HUES6 (cell line): Measurements from ENCODE around the gene EPS8L2.
"Not testable (repeated sequence)": the region's sequence is repeated elsewhere in the genome, so short reads cannot be mapped to it uniquely, and the experiment has no call there.

Source experiments
- H3K27ac ChIP-seq: 2 replicates; pipeline ENCODE4 v1.7.0; 2013; ENCODE audit warnings: low read depth, mild to moderate bottlenecking, low read length, inconsistent platforms
- H3K27me3 ChIP-seq: 2 replicates; pipeline ENCODE4 v1.6.1; 2013; ENCODE audit warnings: low read length; ENCODE audit not compliant: control insufficient read depth, insufficient read depth
- H3K36me3 ChIP-seq: 2 replicates; pipeline ENCODE4 v1.6.1; 2013; ENCODE audit warnings: low read length; ENCODE audit not compliant: control insufficient read depth, insufficient read depth
- H3K4me1 ChIP-seq: 2 replicates; pipeline ENCODE4 v1.6.1; 2013; ENCODE audit warnings: low read length; ENCODE audit not compliant: control insufficient read depth, insufficient read depth
- H3K4me3 ChIP-seq: 2 replicates; pipeline ENCODE4 v1.5.1; 2013; ENCODE audit warnings: low read depth, low read length
- H3K9ac ChIP-seq: one replicate; pipeline ENCODE4 v1.6.1; 2013; ENCODE audit warnings: mild to moderate bottlenecking, low read length
- H3K9me3 ChIP-seq: 2 replicates; pipeline ENCODE4 v1.6.1; 2013; ENCODE audit warnings: low read depth, low read length; ENCODE audit not compliant: control insufficient read depth, insufficient read depth

EPS8L2 gene

DNA sequence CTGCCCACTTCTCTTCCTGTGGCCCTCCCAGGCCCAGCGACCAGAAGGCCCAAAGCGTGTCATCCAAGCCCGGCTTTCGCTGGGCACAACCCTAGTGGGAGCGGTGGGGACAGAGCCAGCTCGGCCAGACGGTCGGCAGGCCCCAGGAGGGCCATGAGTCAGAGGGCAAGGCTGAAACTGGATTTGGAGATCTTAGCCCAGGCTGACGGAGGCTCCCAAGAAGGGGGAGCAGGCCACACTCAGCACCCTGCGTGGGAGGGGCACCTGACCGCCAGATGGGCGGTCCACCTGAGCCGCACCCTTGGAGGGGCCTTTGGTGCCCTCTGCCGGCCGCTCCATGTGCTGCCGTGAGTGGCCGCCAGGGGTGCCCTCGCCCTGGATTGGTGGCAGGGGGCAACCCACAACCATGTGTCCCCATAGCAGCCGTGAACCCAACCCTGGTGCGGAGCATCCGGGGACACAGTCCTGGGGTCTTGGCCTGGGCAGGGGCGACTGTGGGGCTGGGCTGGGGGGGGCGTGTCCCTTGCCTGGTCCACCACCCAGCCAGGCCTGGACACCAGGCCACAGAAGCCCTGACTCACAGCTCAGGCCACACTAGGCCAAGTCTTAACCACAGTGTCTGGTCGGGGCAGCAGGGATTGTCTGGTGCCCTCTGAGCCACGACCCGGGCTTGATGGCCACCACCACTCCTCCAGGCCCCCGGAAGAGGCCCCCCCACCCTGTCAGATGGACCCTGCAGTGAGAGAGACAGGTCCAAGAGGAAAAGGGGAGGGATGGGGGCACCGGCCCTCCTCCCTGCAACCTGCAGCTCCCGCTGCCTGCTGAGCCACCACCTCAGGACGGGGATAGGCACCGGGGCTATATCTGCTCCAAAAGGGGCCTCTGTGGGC lies 22.1 kb downstream of the EPS8L2 start:
- Histone ChIP-seq H3K27ac (no peak overlapping the region), H3K4me1 (peaks cover 7% of the 10 kb centered on the region), H3K9ac (no peak overlapping the region), H3K4me3 (no peak overlapping the region), H3K9me3 (no peaks in the 10 kb centered on the region), H3K27me3 (peaks cover 30% of the 10 kb centered on the region; the same call in 1 of the 2 replicates), H3K36me3 (no peaks in the 10 kb centered on the region)

GRCh38 chr11:728901-729491 lies 23.0 kb downstream of the EPS8L2 start:
- Histone ChIP-seq H3K27ac (no peak overlapping the region), H3K4me1 (peaks cover 7% of the 10 kb centered on the region), H3K27me3 (peaks cover 30% of the 10 kb centered on the region; the same call in 1 of the 2 replicates), H3K9ac (no peak overlapping the region), H3K4me3 (no peak overlapping the region), H3K9me3 (no peaks in the 10 kb centered on the region), H3K36me3 (no peaks in the 10 kb centered on the region)

DNA sequence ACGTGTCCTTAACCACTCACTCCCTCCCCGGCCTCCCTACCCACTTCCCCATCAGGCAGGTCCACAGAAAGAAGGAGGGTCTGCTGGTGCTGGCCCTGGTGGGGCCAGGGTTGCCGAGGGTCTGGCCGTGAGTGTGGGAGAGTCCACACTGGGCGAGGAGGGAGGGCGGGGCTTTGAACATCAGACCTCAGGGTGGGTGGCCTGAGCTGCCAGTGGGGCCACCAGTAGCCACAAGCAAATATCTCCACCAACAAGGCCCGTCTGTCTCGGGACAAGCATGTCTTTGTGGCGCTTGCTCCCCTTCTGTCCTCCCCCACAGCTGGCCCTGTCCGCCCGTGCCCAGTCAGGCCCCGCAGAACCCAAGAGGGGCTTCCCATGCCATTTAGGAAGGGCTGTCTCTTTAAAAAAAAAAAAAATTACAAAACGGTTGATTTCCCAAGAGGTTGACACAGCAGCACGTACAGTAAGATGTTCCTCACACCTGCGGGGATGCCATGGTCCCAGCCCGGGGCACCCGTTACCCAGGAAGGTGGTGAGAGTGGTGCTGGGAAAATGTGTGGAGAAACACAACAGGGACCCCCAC lies 23.6 kb downstream of the EPS8L2 start:
- H3K36me3 ChIP-seq, result no peaks in the 10 kb centered on the region
- no peak overlapping the region for H3K4me3 ChIP-seq
- H3K27me3 ChIP-seq, result peaks cover 28% of the 10 kb centered on the region; the same call in 1 of the 2 replicates
- H3K9me3 ChIP-seq, result no peaks in the 10 kb centered on the region
- H3K9ac ChIP-seq, result no peak overlapping the region
- H3K27ac ChIP-seq, result no peak overlapping the region
- peaks cover 7% of the 10 kb centered on the region for H3K4me1 ChIP-seq

DNA sequence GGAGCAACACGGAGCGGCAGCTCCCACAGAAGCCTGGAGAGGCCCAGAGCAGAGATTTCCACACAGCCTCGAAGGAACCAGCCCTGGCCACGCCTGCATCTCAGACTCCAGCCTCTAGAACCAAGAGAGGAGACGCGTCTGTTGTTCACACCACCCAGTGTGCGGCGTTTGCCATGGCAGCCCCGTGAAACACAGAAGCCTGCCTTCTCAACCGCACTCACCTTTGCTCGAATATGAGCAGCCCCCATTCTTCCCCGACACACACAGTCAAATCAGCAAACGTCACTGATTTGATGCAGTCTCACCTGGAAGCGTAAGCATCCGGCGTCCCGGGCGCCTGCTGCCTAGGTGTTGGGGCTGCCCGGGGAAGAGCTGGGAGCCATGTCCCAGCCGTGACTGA lies 27.0 kb downstream of the EPS8L2 start:
- Histone ChIP-seq H3K9ac (no peak overlapping the region), H3K4me1 (no peaks in the 10 kb centered on the region; the same call in 1 of the 2 replicates), H3K4me3 (no peak overlapping the region), H3K9me3 (no peaks in the 10 kb centered on the region), H3K27me3 (no peaks in the 10 kb centered on the region), H3K27ac (no peak overlapping the region), H3K36me3 (no peaks in the 10 kb centered on the region)

DNA sequence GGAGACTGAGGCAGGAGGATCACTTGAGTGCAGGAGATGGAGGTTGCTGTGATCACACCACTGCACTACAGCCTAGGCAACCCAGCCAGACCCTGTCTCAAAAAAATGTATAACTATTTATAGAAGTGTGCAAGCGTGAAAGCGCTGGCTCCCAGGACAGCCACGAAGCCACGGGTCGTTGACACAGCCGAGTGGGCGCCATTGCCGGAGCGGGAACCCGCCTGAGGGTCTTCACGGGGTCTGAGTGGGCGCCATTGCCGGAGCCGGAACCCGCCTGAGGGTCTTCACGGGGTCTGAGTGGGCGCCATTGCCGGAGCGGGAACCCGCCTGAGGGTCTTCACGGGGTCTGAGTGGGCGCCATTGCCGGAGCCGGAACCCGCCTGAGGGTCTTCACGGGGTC lies 28.5 kb downstream of the EPS8L2 start:
- not testable (repeated sequence) for H3K9ac ChIP-seq, H3K27ac ChIP-seq, H3K36me3 ChIP-seq, H3K4me1 ChIP-seq, H3K27me3 ChIP-seq, H3K4me3 ChIP-seq, H3K9me3 ChIP-seq

- Histone ChIP-seq H3K36me3 (no peaks in the 10 kb centered on the region), H3K9me3 (no peaks in the 10 kb centered on the region), H3K9ac (no peak overlapping the region), H3K4me1 (no peaks in the 10 kb centered on the region; the same call in 1 of the 2 replicates), H3K4me3 (no peak overlapping the region), H3K27me3 (no peaks in the 10 kb centered on the region), H3K27ac (no peak overlapping the region)
These were observed 31.3 kb downstream of the EPS8L2 start for GRCh38 chr11:737366-737765.

GRCh38 chr11:737899-738298 lies 31.9 kb downstream of the EPS8L2 start:
- not testable (repeated sequence) for H3K27me3 ChIP-seq, H3K4me3 ChIP-seq, H3K27ac ChIP-seq, H3K36me3 ChIP-seq, H3K9me3 ChIP-seq, H3K9ac ChIP-seq, H3K4me1 ChIP-seq

GRCh38 chr11:742156-742546 lies 36.1 kb downstream of the EPS8L2 start:
- Histone ChIP-seq H3K9ac (no peak overlapping the region), H3K27me3 (no peaks in the 10 kb centered on the region), H3K27ac (no peak overlapping the region), H3K9me3 (no peaks in the 10 kb centered on the region), H3K4me3 (no peak overlapping the region), H3K36me3 (no peaks in the 10 kb centered on the region), H3K4me1 (peaks cover 14% of the 10 kb centered on the region)

DNA sequence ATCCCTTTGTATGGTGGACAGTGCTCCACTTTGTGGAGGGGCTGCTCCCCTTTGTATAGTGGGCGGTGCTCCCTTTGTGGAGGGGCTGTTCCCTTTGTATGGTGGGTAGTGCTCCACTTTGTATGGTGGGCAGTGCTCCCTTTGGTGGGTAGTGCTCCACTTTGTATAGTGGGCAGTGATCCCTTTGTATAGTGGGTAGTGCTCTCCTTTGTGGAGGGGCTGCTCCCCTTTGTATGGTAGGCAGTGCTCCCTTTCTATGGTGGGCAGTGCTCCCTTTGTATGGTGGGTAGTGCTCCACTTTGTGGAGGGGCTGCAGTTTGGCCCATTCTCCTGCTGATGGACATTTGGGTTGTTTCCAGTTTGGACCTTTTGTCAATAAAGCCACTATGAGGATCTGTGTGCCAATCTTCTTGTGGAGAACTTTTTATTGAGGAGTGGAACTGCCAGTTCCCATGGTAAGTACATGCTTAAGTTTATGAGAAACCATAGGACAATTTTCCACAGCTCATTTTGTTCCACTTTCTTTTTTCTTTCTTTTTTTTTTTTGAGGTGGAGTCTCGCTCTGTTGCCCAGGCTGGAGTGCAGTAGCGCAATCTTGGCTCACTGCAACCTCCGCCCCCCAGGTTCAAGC lies 36.7 kb downstream of the EPS8L2 start:
- Histone ChIP-seq H3K36me3 (no peaks in the 10 kb centered on the region), H3K4me1 (peaks cover 14% of the 10 kb centered on the region; the same call in 1 of the 2 replicates), H3K9me3 (no peaks in the 10 kb centered on the region), H3K27me3 (no peaks in the 10 kb centered on the region), H3K4me3 (no peak overlapping the region), H3K9ac (no peak overlapping the region), H3K27ac (no peak overlapping the region)

DNA sequence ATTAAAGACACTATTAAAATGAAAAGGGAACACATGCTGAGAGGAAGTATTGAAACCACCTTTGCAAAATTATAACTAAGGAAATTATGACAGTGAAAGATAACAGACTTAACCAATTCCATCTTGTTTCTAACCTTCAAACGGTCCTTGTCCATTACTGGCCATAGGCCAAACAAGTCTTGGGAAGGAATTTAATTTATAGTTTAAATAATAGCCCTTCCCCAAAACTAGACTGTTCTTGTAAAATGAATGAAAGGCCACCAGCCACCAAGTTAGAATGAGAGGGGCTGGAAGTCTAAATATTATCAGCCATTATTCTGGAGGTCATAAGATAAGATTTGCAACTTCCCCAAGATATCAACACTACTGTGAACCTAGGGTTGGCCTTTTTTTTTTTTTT lies 39.4 kb downstream of the EPS8L2 start:
- H3K27me3 ChIP-seq, result no peaks in the 10 kb centered on the region
- H3K36me3 ChIP-seq, result peaks cover 6% of the 10 kb centered on the region; the same call in 1 of the 2 replicates
- peak overlapping the region; percentile 45; the same call in 1 of the 2 replicates for H3K27ac ChIP-seq
- no peak overlapping the region for H3K4me3 ChIP-seq
- H3K9ac ChIP-seq, result no peak overlapping the region
- H3K9me3 ChIP-seq, result no peaks in the 10 kb centered on the region
- H3K4me1 ChIP-seq, result peaks cover 21% of the 10 kb centered on the region
